GM19438 (cell line): ENCODE results near the gene ZNF557.
A peak's percentile ranks its signal among the peaks of the same experiment; 100 is the strongest.
"Not testable (repeated sequence)": the region's sequence is repeated elsewhere in the genome, so short reads cannot be mapped to it uniquely, and the experiment has no call there.

Experiments used
- ATAC-seq: cut with Tn5 transposase; IDR thresholded peaks from one replicate; pipeline ENCODE4 v1.9.1; 2021; ENCODE audit warnings: low read depth; ENCODE audit not compliant: unreplicated experiment

ZNF557 gene

DNA sequence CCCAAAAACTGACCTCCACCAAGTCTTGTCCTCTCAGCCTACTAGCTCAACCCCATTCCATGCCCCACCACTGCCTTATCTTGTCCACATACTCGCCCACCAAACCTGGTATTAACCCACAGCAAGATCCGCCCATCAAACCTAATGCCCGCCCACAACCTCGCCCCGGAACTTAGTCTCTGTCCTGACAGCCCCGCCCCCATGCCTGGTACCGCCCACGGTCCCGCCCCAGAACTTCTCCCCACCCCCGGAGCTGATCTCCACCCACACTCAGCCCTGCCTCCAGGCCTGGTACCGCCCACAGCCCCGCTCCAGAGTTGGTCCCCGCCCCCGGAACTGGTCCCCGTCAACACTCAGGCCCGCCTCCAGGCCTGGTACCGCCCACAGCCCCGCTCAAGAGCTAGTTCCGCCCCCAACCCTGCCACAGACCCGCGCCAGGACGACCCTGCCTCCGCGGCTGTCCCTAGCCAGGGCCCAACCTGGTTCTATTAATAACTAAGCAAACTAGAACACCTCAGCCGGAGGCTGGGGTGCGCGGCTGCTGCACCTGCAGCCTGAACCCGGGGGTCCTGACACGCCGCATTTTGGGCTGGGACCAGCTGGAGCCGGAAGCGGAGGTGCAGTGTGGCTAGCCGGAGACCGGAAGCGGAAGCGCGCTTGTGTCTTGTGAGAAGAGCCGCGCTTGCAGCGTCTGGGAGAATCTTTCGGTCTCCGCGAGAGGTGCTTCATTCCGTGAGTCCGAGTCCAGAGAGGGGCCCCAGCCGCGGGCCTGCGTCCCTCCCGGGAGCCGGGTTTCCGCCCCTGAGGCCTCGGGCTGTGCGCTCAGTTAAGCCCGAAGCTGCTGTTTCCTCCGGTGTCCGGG is at the start of gene ZNF557:
TSS of gene ZNF557 (plus strand) at position 662 of the 862 bp plus-strand sequence. CDS start 5,372 bp downstream, outside the sequence.
- ATAC-seq, result peak; percentile 95

DNA sequence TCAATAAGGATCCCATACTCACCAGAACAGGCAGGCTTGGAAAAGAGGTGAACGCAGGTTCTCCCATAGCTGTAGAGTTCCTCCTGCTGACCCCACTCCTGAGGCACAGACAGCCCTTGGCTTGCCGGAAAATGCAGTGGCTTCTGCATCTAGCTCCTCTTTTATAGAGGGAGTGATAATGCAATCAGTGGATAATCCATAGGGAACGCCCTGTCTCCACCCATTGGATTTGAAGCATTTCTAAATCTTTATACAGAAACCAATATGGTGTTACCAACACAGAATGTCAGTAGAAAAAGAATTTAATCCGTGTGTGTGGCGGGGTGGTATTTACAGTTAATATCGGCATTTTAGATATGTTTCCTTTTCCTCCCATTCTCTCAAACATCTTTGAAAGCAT is 48.2 kb upstream of the ZNF557 start, which contains the start of gene MBD3L2B:
TSS of gene MBD3L2B (minus strand) at position 101 of the 400 bp plus-strand sequence. CDS start at position 67, 34 bp downstream.
- ATAC-seq, result not testable (repeated sequence)

DNA sequence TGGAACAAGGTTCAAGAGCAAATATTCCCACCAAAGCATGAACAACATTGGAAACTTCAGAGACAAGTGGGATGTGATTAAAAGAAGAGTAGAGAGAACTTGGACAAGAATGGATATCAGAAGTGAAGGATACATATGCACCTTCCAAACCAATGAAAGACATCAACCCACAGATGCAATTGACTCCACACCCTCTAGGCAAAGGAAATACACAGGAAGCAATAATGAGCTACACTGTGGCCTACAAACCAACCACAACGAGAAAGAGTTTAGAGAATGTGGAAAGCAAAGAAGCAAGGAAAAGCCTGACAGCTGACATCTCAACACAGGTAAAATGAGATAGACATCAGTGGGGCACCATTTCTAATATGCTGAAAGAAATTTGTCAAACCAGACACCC is 40.7 kb upstream of the ZNF557 start:
- ATAC-seq, result not testable (repeated sequence)

GRCh38 chr19:7030278-7030677 is 39.2 kb upstream of the ZNF557 start, which contains the start of gene MBD3L5:
Gene MBD3L5, plus strand, starts transcription at chr19:7030578. Its CDS starts 34 bp downstream, at chr19:7030612.
- ATAC-seq, result not testable (repeated sequence)

DNA sequence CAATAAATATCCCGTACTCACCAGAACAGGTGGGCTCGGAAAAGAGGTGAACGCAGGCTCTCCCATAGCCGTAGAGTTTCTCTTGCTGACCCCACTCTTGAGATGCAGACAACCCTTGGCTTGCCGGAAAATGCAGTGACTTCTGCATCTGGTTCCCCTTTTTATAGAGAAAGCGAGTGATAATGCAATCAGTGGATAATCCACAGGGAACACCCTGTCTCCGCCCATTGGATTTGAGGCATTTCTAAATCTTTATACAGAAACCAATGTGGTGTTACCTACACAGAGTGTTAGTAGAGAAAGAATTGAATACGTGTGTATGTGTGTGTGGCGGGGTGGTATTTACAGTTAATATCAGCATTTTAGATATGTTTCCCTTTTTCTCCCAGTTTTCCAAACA is 29.4 kb upstream of the ZNF557 start, which contains the start of gene MBD3L4:
TSS of gene MBD3L4 (minus strand) at position 101 of the 400 bp plus-strand sequence. CDS start at position 66, 35 bp downstream.
- ATAC-seq, result not testable (repeated sequence)

GRCh38 chr19:7041563-7041962 is 27.9 kb upstream of the ZNF557 start:
- ATAC-seq, result not testable (repeated sequence)

DNA sequence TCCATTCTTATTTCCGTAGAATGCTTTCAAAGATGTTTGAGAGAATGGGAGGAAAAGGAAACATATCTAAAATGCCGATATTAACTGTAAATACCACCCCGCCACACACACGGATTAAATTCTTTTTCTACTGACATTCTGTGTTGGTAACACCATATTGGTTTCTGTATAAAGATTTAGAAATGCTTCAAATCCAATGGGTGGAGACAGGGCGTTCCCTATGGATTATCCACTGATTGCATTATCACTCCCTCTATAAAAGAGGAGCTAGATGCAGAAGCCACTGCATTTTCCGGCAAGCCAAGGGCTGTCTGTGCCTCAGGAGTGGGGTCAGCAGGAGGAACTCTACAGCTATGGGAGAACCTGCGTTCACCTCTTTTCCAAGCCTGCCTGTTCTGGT is 20.5 kb upstream of the ZNF557 start, which contains the start of gene MBD3L2:
TSS of gene MBD3L2 (plus strand) at position 301 of the 400 bp plus-strand sequence. CDS start at position 354, 53 bp downstream.
- ATAC-seq, result not testable (repeated sequence)

DNA sequence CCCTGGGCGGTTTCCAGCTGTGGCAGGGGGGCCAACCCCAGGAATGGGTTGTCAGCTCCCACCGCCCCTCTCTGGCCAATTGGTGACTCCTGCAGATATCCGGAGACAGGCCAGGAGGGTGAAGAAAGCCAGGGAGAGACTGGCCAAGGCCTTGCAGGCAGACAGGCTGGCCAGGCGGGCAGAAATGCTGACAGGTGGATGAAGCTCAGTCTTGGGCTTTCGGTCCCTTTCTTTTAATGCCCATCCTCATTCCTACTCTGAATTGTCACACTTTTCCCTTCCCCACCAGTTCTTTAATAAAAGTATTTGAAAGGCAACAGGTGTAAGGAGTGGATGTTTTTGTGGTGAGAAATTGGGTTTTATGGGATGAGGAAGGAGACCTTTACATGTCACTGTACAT is 18.1 kb upstream of the ZNF557 start:
- not testable (repeated sequence) for ATAC-seq

- not testable (repeated sequence) for ATAC-seq
These were observed 16.6 kb upstream of the ZNF557 start for GRCh38 chr19:7052896-7053295.

DNA sequence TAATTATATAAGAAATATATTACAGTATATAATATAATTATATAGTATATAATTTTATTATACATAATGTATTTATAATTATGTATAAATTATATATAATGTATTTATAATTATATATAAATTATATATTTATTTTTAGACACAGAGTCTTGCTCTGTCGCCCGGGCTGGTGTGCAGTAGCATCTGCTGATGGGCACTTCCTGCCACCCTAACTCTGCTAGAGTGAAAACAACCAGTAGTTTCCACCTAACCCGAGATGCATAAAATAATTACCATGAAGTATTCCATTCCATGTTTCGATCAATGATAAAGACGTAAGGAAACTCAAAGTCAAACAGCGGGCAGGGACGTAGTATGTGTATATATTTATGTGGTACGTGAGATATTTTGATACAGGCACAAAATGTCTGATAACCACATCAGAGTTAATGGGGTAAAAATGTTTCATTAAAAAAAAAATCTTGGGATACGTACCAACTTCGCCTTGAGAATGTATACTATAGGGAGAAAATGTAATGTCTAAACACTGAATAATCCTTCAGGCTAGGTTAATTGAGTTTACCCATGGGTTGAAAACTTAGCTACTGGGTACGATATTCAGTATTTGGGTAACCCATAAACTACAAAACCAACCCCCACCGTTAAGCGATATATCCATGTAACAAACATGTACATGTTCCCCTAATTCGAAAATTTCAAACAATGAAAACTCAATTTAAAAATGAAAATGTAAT is 14.7 kb upstream of the ZNF557 start:
- not testable (repeated sequence) for ATAC-seq

GRCh38 chr19:7055679-7056078 is 13.8 kb upstream of the ZNF557 start:
- ATAC-seq, result not testable (repeated sequence)

DNA sequence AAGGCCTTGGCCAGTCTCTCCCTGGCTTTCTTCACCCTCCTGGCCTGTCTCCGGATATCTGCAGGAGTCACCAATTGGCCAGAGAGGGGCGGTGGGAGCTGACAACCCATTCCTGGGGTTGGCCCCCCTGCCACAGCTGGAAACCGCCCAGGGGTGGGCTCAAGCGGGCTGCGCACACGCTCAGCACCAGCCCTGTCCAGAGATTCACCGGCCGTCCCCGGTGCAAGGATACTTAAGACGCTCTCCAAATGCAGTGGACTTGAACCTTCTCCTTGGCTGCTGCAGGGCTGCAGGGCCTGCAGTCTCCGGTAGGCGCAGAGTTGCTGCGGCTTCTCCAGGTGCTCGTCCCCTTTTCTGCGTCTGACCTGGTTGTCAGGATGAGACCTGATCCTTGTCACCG is 13.1 kb upstream of the ZNF557 start:
- not testable (repeated sequence) for ATAC-seq

DNA sequence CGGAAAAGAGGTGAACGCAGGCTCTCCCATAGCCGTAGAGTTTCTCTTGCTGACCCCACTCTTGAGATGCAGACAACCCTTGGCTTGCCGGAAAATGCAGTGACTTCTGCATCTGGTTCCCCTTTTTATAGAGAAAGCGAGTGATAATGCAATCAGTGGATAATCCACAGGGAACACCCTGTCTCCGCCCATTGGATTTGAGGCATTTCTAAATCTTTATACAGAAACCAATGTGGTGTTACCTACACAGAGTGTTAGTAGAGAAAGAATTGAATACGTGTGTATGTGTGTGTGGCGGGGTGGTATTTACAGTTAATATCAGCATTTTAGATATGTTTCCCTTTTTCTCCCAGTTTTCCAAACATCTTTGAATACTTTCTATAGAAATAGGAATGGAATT is 10.9 kb upstream of the ZNF557 start, which contains the start of gene MBD3L3:
TSS of gene MBD3L3 (minus strand) at position 101 of the 400 bp plus-strand sequence. CDS start at position 30, 71 bp downstream.
- ATAC-seq, result not testable (repeated sequence)

DNA sequence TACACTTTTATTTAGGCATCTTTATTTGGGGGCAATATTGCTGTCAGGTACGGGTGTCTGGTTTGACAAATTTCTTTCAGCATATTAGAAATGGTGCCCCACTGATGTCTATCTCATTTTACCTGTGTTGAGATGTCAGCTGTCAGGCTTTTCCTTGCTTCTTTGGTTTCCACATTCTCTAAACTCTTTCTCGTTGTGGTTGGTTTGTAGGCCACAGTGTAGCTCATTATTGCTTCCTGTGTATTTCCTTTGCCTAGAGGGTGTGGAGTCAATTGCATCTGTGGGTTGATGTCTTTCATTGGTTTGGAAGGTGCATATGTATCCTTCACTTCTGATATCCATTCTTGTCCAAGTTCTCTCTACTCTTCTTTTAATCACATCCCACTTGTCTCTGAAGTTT is 9.5 kb upstream of the ZNF557 start:
- ATAC-seq, result not testable (repeated sequence)

- ATAC-seq, result no peak
These were observed 6.2 kb upstream of the ZNF557 start for GRCh38 chr19:7063339-7063738.

- no peak for ATAC-seq
These were observed 5.6 kb upstream of the ZNF557 start for GRCh38 chr19:7063764-7064418.

- ATAC-seq, result not testable (repeated sequence)
These were observed 2.4 kb upstream of the ZNF557 start for GRCh38 chr19:7067122-7067521.

- no peak for ATAC-seq
These were observed 1.8 kb upstream of the ZNF557 start for GRCh38 chr19:7067716-7068115.

DNA sequence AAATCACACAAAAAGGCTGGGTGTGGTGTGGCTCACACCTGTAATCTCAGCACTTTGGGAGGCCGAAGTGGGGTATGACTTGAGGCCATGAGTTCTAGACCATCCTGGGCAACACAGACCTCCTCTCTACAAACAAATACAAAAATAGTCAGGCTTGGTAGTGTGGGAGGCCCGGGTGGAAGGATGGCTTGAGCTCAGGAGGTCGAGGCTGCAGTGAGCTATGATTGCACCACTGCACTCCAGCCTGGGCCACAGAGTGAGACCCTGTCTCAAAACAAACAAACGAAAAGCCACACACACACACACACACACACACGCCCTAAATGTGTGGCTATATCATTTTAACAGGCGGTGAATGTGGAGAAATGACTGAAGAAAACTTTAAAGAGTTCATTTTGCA is 904 bp upstream of the ZNF557 start:
- no peak for ATAC-seq

DNA sequence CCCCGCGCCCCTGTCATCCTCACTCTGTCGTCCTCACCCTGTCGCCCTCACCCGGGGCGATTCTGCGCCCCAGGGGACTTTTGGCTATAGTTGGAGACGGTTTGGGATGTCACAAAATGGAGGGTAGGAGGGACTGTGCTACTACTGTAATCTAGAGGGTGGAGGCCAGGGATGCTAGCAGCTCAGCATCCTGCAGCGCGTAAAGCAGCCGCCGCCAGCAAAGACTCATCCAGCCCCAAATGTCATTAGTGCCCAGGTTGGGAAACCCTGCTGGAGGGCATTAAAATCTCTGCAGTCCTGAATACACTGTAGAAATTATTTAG is 362 bp downstream of the ZNF557 start:
- no peak for ATAC-seq
